H9 (cell line): ENCODE measurements around the gene NKAIN2. TPM values are rescaled to one million over a fixed set of nuclear protein-coding genes. Genes with fewer than 3 reads are reported as not detected.

Experiments
- DNase-seq: peaks from one replicate; pipeline ENCODE4 v3.0.0-alpha.2; 2017
- H2AFZ ChIP-seq: one replicate; pipeline ENCODE4 v1.6.1; 2013; ENCODE audit warnings: mild to moderate bottlenecking, low read length, control low read depth, moderate library complexity
- H2AK5ac ChIP-seq: 2 replicates; pipeline ENCODE4 v1.6.1; 2013; ENCODE audit warnings: low read length, control low read depth, mixed read lengths; ENCODE audit not compliant: insufficient read length
- H2BK120ac ChIP-seq: one replicate; pipeline ENCODE4 v1.6.1; 2013; ENCODE audit warnings: low read depth, mild to moderate bottlenecking, low read length, control low read depth, inconsistent platforms; ENCODE audit not compliant: poor library complexity, severe bottlenecking
- H2BK12ac ChIP-seq: 2 replicates; pipeline ENCODE4 v1.6.1; 2013; ENCODE audit warnings: low read length, control low read depth, mixed read lengths, low read depth; ENCODE audit not compliant: insufficient read length
- H2BK15ac ChIP-seq: 2 replicates; pipeline ENCODE4 v1.6.1; 2013; ENCODE audit warnings: low read depth, low read length, control low read depth
- H2BK20ac ChIP-seq: one replicate; pipeline ENCODE4 v1.6.1; 2013; ENCODE audit warnings: low read depth, mild to moderate bottlenecking, low read length, control low read depth, inconsistent platforms; ENCODE audit not compliant: poor library complexity, severe bottlenecking
- H2BK5ac ChIP-seq: 2 replicates; pipeline ENCODE4 v1.6.1; 2013; ENCODE audit warnings: low read length, control low read depth, mixed read lengths; ENCODE audit not compliant: insufficient read length
- H3K14ac ChIP-seq: 2 replicates; pipeline ENCODE4 v1.6.1; 2013; ENCODE audit warnings: low read length, control low read depth; ENCODE audit not compliant: insufficient read depth
- H3K18ac ChIP-seq: 2 replicates; pipeline ENCODE4 v1.6.1; 2013; ENCODE audit warnings: low read depth, mild to moderate bottlenecking, mixed read lengths, low read length, control low read depth; ENCODE audit not compliant: insufficient read length
- H3K23ac ChIP-seq: 2 replicates; pipeline ENCODE4 v1.6.1; 2013; ENCODE audit warnings: low read length, control low read depth, mixed read lengths, low read depth; ENCODE audit not compliant: insufficient read length
- H3K23me2 ChIP-seq: 2 replicates; pipeline ENCODE4 v1.6.1; 2013; ENCODE audit warnings: low read depth, mild to moderate bottlenecking, mixed read lengths, low read length, control low read depth; ENCODE audit not compliant: insufficient read length, poor library complexity, severe bottlenecking
- H3K27ac ChIP-seq: 2 replicates; pipeline ENCODE4 v1.5.1; 2013; ENCODE audit warnings: low read length, control low read depth, mixed read lengths, low read depth; ENCODE audit not compliant: insufficient read length
- H3K27me3 ChIP-seq: 2 replicates; pipeline ENCODE4 v1.6.1; 2013; ENCODE audit warnings: low read length, control low read depth, inconsistent platforms; ENCODE audit not compliant: insufficient read depth
- H3K4ac ChIP-seq: 2 replicates; pipeline ENCODE4 v1.6.1; 2013; ENCODE audit warnings: low read depth, mild to moderate bottlenecking, control low read depth, inconsistent platforms, low read length, moderate library complexity
- H3K4me1 ChIP-seq: 2 replicates; pipeline ENCODE4 v1.6.1; 2013; ENCODE audit warnings: low read length, control low read depth, inconsistent platforms; ENCODE audit not compliant: insufficient read depth
- H3K4me2 ChIP-seq: 2 replicates; pipeline ENCODE4 v1.6.1; 2013; ENCODE audit warnings: low read length, control low read depth, mixed read lengths; ENCODE audit not compliant: insufficient read length, insufficient read depth
- H3K56ac ChIP-seq: 2 replicates; pipeline ENCODE4 v1.6.1; 2013; ENCODE audit warnings: low read depth, mild to moderate bottlenecking, mixed read lengths, low read length, control low read depth; ENCODE audit not compliant: insufficient read length
- H3K79me1 ChIP-seq: 2 replicates; pipeline ENCODE4 v1.6.1; 2013; ENCODE audit warnings: low read depth, mild to moderate bottlenecking, moderate library complexity, low read length, control low read depth, inconsistent platforms; ENCODE audit not compliant: insufficient read depth, poor library complexity, severe bottlenecking
- H3K79me2 ChIP-seq: 2 replicates; pipeline ENCODE4 v1.6.1; 2013; ENCODE audit warnings: low read length, control low read depth, inconsistent platforms; ENCODE audit not compliant: insufficient read depth
- H3K9ac ChIP-seq: 2 replicates; pipeline ENCODE4 v1.6.1; 2013; ENCODE audit warnings: low read length, control low read depth, mixed read lengths; ENCODE audit not compliant: insufficient read length; ENCODE audit errors: extremely low read depth
- H3K9me3 ChIP-seq: one replicate; pipeline ENCODE4 v1.6.1; 2013; ENCODE audit warnings: low read depth, low read length, inconsistent platforms; ENCODE audit not compliant: control insufficient read depth
- H3T11ph ChIP-seq: one replicate; pipeline ENCODE4 v1.6.1; 2013; ENCODE audit warnings: mild to moderate bottlenecking, low read length, control low read depth, inconsistent platforms
- H4K20me1 ChIP-seq: one replicate; pipeline ENCODE4 v1.6.1; 2013; ENCODE audit not compliant: control insufficient read depth, insufficient read length, insufficient read depth
- H4K5ac ChIP-seq: 2 replicates; pipeline ENCODE4 v1.6.1; 2013; ENCODE audit warnings: low read depth, mild to moderate bottlenecking, mixed read lengths, low read length, control low read depth; ENCODE audit not compliant: insufficient read length
- H4K8ac ChIP-seq: replicated peaks from 2 replicates; pipeline ENCODE4 v1.6.1; 2013; ENCODE audit warnings: low read length, control low read depth, mixed read lengths, low read depth; ENCODE audit not compliant: insufficient read length
- H4K91ac ChIP-seq: 2 replicates; pipeline ENCODE4 v1.6.1; 2013; ENCODE audit warnings: low read depth, mild to moderate bottlenecking, moderate library complexity, mixed read lengths, low read length, control low read depth; ENCODE audit not compliant: insufficient read length
- H3K27ac Mint-ChIP-seq, 3 experiments: 2 replicates in 2 of 3; 3 replicates in 1 of 3; pipeline ENCODE4 v1.8.0; 2020 to 2021; ENCODE audit warnings: mixed read lengths in 3 of 3, mild to moderate bottlenecking in 1 of 3, moderate library complexity in 1 of 3
- H3K27me3 Mint-ChIP-seq: 2 replicates; pipeline ENCODE4 v1.8.0; 2021; ENCODE audit warnings: low read depth, mild to moderate bottlenecking, moderate library complexity, mixed read lengths
- H3K36me3 Mint-ChIP-seq, 3 experiments: 2 replicates in 2 of 3; 3 replicates in 1 of 3; pipeline ENCODE4 v1.8.0; 2020 to 2021; ENCODE audit warnings: low read depth in 3 of 3, mixed read lengths in 3 of 3; ENCODE audit not compliant: insufficient read depth in 1 of 3
- H3K4me1 Mint-ChIP-seq, 2 experiments: 2 replicates each; pipeline ENCODE4 v1.8.0; 2020; ENCODE audit warnings: mixed read lengths in 2 of 2
- H3K4me3 Mint-ChIP-seq, 2 experiments: 2 replicates in 1 of 2; 3 replicates in 1 of 2; pipeline ENCODE4 v1.8.0; 2020 to 2021; ENCODE audit warnings: mild to moderate bottlenecking in 2 of 2, mixed read lengths in 2 of 2, moderate library complexity in 1 of 2
- H3K9me3 Mint-ChIP-seq, 2 experiments: 2 replicates in 1 of 2; 3 replicates in 1 of 2; pipeline ENCODE4 v1.8.0; 2020; ENCODE audit warnings: mild to moderate bottlenecking in 2 of 2, mixed read lengths in 2 of 2, moderate library complexity in 1 of 2
- WGBS: extraction: QIAGEN DNeasy Blood & Tissue Kit; methylation state at CpG from one replicate; pipeline ENCODE4 v1.1.7; 2013; ENCODE audit warnings: missing lambda C conversion rate, low lambda C conversion rate, mixed read lengths; ENCODE audit not compliant: insufficient read length; ENCODE audit errors: extremely low coverage; 5-methylcytosine and 5-hydroxymethylcytosine counted together
- total RNA-seq: library from RNA; stranded (reverse); gene quantifications from 2 replicates; pipeline ENCODE4 v1.2.1, GENCODE V29; 2021
- TF ChIP-seq, protein P1 (sequence below): fragments of 200-600 bp; sonication (generic); conservative IDR thresholded peaks from 3 replicates; pipeline ENCODE4 v1.8.0; 2021; ENCODE audit warnings: antibody characterized with exemption, mild to moderate bottlenecking

NKAIN2 gene
- total RNA-seq, 1 experiment from 2014 or later: 0.17 TPM

- no peaks in the 10 kb centered on the region for H4K20me1 ChIP-seq
- H2BK20ac ChIP-seq: no peak overlapping the region
- no peak overlapping the region for H2BK5ac ChIP-seq
- no peak overlapping the region for H4K8ac ChIP-seq
- Mint-ChIP-seq H3K4me1 (no peaks in the 10 kb centered on the region), H3K27ac (no peak overlapping the region), H3K27me3 (no peaks in the 10 kb centered on the region), H3K9me3 (no peaks in the 10 kb centered on the region), H3K36me3 (no peaks in the 10 kb centered on the region), H3K4me3 (no peak overlapping the region)
- no CpG with 5 or more reads among the region's 3 CpGs for WGBS
- no peak overlapping the region for H3T11ph ChIP-seq
- no peaks in the 10 kb centered on the region for H3K9me3 ChIP-seq
- no peaks in the 10 kb centered on the region for H3K4me1 ChIP-seq
- no peak overlapping the region for H3K23ac ChIP-seq
- no peak overlapping the region for H3K18ac ChIP-seq
- TF ChIP-seq, protein P1, sequence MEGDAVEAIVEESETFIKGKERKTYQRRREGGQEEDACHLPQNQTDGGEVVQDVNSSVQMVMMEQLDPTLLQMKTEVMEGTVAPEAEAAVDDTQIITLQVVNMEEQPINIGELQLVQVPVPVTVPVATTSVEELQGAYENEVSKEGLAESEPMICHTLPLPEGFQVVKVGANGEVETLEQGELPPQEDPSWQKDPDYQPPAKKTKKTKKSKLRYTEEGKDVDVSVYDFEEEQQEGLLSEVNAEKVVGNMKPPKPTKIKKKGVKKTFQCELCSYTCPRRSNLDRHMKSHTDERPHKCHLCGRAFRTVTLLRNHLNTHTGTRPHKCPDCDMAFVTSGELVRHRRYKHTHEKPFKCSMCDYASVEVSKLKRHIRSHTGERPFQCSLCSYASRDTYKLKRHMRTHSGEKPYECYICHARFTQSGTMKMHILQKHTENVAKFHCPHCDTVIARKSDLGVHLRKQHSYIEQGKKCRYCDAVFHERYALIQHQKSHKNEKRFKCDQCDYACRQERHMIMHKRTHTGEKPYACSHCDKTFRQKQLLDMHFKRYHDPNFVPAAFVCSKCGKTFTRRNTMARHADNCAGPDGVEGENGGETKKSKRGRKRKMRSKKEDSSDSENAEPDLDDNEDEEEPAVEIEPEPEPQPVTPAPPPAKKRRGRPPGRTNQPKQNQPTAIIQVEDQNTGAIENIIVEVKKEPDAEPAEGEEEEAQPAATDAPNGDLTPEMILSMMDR: no peak
- H3K9ac ChIP-seq: no peak overlapping the region
- H2BK15ac ChIP-seq: no peak overlapping the region
- no peaks in the 10 kb centered on the region for H3K79me1 ChIP-seq
- no peak overlapping the region for H2BK12ac ChIP-seq
- no peak overlapping the region for H4K91ac ChIP-seq
- H3K4ac ChIP-seq: no peak overlapping the region
- H3K4me2 ChIP-seq: no peak overlapping the region
- no peak overlapping the region for H2AK5ac ChIP-seq
- H4K5ac ChIP-seq: no peak overlapping the region
- no peaks in the 10 kb centered on the region for H3K79me2 ChIP-seq
- DNase-seq: no peak
- no peaks in the 10 kb centered on the region for H3K23me2 ChIP-seq
- no peak overlapping the region for H2BK120ac ChIP-seq
- H2AFZ ChIP-seq: no peak overlapping the region
- no peak overlapping the region for H3K56ac ChIP-seq
- no peak overlapping the region for H3K27ac ChIP-seq
- H3K27me3 ChIP-seq: no peaks in the 10 kb centered on the region
- no peak overlapping the region for H3K14ac ChIP-seq
These were observed 830.0 kb downstream of the NKAIN2 start for GRCh38 chr6:124633655-124634054.
